Retina (tissue), 1 donor: ENCODE results near the gene CASTOR1.

Experiments used
- DNase-seq: peaks from one replicate; pipeline ENCODE4 v3.0.0-alpha.2; 2016

Gene CASTOR1

GRCh38 chr22:30244066-30244465, 45.2 kb downstream of the CASTOR1 start:
- DNase-seq: no peak

GRCh38 chr22:30243661-30244060, 45.6 kb downstream of the CASTOR1 start:
- DNase-seq: no peak

- DNase-seq: no peak
Observed at GRCh38 chr22:30241576-30242371, 47.5 kb downstream of the CASTOR1 start.

GRCh38 chr22:30240541-30241417, 48.5 kb downstream of the CASTOR1 start:
- DNase-seq: no peak

- DNase-seq: no peak
Observed at GRCh38 chr22:30239488-30240405, 49.6 kb downstream of the CASTOR1 start.

GRCh38 chr22:30238661-30239487, 50.4 kb downstream of the CASTOR1 start:
- no peak for DNase-seq

GRCh38 chr22:30238136-30238535, 51.2 kb downstream of the CASTOR1 start:
- no peak for DNase-seq

- no peak for DNase-seq
Observed at GRCh38 chr22:30236875-30237274, 52.4 kb downstream of the CASTOR1 start.

- DNase-seq: no peak
Observed at GRCh38 chr22:30235687-30236170, 53.6 kb downstream of the CASTOR1 start.
